A673 (cell line): ENCODE results near the gene WIPF3. TPM values are rescaled to one million over a fixed set of nuclear protein-coding genes. Genes with fewer than 3 reads are reported as not detected.

Source experiments
- BruUV-seq: library from RNA; stranded (reverse); fragments of 400-500 nt; replicated peaks from 2 replicates; lab custom pipeline; 2021; lab: Mats Ljungman, UMichigan
- CTCF ChIA-PET: fragments of 300-600 bp; sonication (Branson Sonifier 250); formaldehyde crosslinking; loops from one replicate; lab custom pipeline; 2022; ENCODE audit warnings: antibody characterized with exemption; lab: Charles Lee
- POLR2A ChIA-PET: fragments of 300-600 bp; sonication (Branson Sonifier 250); formaldehyde crosslinking; loops from one replicate; lab custom pipeline; 2022; ENCODE audit warnings: antibody characterized with exemption; ENCODE audit not compliant: low non-redundant PET; lab: Charles Lee
- DNase-seq: peaks from one replicate; pipeline ENCODE4 v3.0.0-alpha.2; 2015; ENCODE audit warnings: low spot score
- H3K27ac ChIP-seq: fragments of 200-600 bp; sonication (generic); 2 replicates; pipeline ENCODE4 v1.5.1; 2016; ENCODE audit warnings: mixed run types, low read depth, mild to moderate bottlenecking, mixed read lengths, antibody characterized with exemption, low read length; ENCODE audit not compliant: poor library complexity, severe bottlenecking
- H3K27me3 ChIP-seq: fragments of 200-600 bp; sonication (generic); replicated peaks from 2 replicates; pipeline ENCODE4 v1.6.1; 2017; ENCODE audit warnings: mixed run types, low read depth, mild to moderate bottlenecking, mixed read lengths, antibody characterized with exemption, low read length; ENCODE audit not compliant: insufficient read depth, poor library complexity
- H3K36me3 ChIP-seq: fragments of 200-600 bp; sonication (generic); 2 replicates; pipeline ENCODE4 v1.6.1; 2016; ENCODE audit warnings: mixed run types, mild to moderate bottlenecking, mixed read lengths, antibody characterized with exemption, low read length; ENCODE audit not compliant: insufficient read depth, poor library complexity, severe bottlenecking
- H3K4me1 ChIP-seq: fragments of 200-600 bp; sonication (generic); 2 replicates; pipeline ENCODE4 v1.6.1; 2017; ENCODE audit warnings: mixed run types, mild to moderate bottlenecking, mixed read lengths, antibody characterized with exemption, low read length; ENCODE audit not compliant: insufficient read depth, poor library complexity, severe bottlenecking
- H3K4me3 ChIP-seq: fragments of 200-600 bp; sonication (generic); 2 replicates; pipeline ENCODE4 v1.5.1; 2016; ENCODE audit warnings: low read depth, mixed run types, mild to moderate bottlenecking, mixed read lengths, low read length; ENCODE audit not compliant: poor library complexity, severe bottlenecking
- H3K9me3 ChIP-seq: fragments of 200-600 bp; sonication (generic); 2 replicates; pipeline ENCODE4 v1.6.1; 2016; ENCODE audit warnings: mixed run types, low read depth, mild to moderate bottlenecking, mixed read lengths, antibody characterized with exemption, low read length; ENCODE audit not compliant: poor library complexity, severe bottlenecking
- EZH2 ChIP-seq: fragments of 200-600 bp; sonication (generic); IDR thresholded peaks from 2 replicates; pipeline ENCODE4 v1.6.1; 2017; ENCODE audit warnings: borderline replicate concordance, low read depth, mild to moderate bottlenecking, mixed read lengths, antibody characterized with exemption, low read length; ENCODE audit not compliant: poor library complexity, severe bottlenecking
- intact Hi-C: fragments of 100-400 bp; cut with micrococcal nuclease; formaldehyde crosslinking; loops from one replicate; pipeline ENCODE4 v1.10.0; 2022; ENCODE audit not compliant: unreplicated experiment
- total RNA-seq: library from RNA; stranded (reverse); gene quantifications from 2 replicates; pipeline ENCODE4 v1.2.3, GENCODE V29; 2021
- TF ChIP-seq, protein P1 (sequence below): fragments of 300-800, 200-600 bp; sonication (generic); conservative IDR thresholded peaks from 2 replicates; pipeline ENCODE4 v1.5.1; 2017; ENCODE audit warnings: low read depth, mild to moderate bottlenecking, antibody characterized with exemption, low read length, moderate library complexity, mixed read lengths

Gene WIPF3
- total RNA-seq, 1 experiment from 2014 or later: 0.21 TPM

DNA sequence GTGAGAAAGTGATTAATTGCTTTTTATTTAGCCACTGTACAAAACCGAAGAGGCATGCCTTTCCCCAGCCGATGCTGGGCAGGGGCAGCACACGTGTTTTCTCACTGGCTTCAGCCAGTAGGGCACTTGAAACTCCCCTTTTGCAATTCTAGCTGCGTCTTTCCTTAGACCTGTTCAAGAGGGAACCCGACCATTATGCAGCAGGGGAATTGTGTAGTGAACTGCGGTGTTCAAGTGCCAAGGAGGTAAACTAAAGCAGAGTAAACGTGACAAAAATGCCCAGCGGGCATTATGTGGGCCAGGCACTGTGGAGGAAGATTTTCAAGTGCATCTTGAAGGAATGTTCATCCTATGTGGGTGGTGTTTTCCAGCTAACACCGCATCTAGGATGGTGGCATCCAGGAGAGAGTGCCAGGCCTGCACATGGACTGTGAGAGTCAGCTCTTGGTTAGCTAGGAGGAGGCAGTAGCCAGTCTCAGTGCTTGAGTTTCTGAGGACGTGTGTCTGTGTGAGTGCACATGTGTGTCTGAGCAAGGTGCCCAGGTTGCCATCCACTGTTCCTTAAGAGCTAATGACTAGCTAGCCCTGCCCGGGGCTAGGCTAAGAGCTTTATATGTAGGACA, 3.3 kb downstream of the WIPF3 start:
- H3K4me1 ChIP-seq: no peaks in the 10 kb centered on the region
- TF ChIP-seq, protein P1, sequence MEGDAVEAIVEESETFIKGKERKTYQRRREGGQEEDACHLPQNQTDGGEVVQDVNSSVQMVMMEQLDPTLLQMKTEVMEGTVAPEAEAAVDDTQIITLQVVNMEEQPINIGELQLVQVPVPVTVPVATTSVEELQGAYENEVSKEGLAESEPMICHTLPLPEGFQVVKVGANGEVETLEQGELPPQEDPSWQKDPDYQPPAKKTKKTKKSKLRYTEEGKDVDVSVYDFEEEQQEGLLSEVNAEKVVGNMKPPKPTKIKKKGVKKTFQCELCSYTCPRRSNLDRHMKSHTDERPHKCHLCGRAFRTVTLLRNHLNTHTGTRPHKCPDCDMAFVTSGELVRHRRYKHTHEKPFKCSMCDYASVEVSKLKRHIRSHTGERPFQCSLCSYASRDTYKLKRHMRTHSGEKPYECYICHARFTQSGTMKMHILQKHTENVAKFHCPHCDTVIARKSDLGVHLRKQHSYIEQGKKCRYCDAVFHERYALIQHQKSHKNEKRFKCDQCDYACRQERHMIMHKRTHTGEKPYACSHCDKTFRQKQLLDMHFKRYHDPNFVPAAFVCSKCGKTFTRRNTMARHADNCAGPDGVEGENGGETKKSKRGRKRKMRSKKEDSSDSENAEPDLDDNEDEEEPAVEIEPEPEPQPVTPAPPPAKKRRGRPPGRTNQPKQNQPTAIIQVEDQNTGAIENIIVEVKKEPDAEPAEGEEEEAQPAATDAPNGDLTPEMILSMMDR: no peak
- TF ChIP-seq EZH2: no peak
- H3K9me3 ChIP-seq: no peaks in the 10 kb centered on the region
- CTCF ChIA-PET: no interaction called here
- POLR2A ChIA-PET: no interaction called here
- BruUV-seq: no TSS peak
- no peaks in the 10 kb centered on the region for H3K36me3 ChIP-seq
- no peak for DNase-seq
- H3K4me3 ChIP-seq: no peak overlapping the region
- intact Hi-C loops: no loop called here
- no peak overlapping the region for H3K27ac ChIP-seq
- peaks cover 85% of the 10 kb centered on the region for H3K27me3 ChIP-seq

DNA sequence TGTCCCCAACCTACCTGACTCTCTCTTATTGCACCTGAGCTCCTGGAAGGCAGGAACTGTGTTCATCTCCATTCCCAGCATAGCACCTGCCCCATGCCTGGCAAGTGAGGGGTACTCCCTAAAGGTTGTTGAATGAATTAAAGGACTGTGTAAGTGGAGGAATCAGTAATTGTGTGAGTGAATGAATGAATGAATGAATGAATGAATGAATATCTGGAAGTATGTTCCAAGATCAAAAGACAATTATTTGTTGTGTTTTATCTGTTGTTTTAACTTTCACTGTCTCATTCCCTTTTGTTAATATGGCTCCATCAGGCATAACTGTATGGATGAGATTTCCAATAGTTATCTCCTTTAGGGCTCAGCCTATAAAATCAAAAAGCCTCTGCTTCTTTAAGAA, 4.0 kb downstream of the WIPF3 start:
- no peak for TF ChIP-seq EZH2
- TF ChIP-seq, protein P1: no peak
- Histone ChIP-seq H3K9me3 (no peaks in the 10 kb centered on the region), H3K4me1 (no peaks in the 10 kb centered on the region), H3K27ac (no peak overlapping the region), H3K27me3 (peaks cover 85% of the 10 kb centered on the region), H3K36me3 (no peaks in the 10 kb centered on the region), H3K4me3 (no peak overlapping the region)
- DNase-seq: no peak
- intact Hi-C loops: no loop called here
- no TSS peak for BruUV-seq
- ChIA-PET POLR2A (no interaction called here), CTCF (no interaction called here)

DNA sequence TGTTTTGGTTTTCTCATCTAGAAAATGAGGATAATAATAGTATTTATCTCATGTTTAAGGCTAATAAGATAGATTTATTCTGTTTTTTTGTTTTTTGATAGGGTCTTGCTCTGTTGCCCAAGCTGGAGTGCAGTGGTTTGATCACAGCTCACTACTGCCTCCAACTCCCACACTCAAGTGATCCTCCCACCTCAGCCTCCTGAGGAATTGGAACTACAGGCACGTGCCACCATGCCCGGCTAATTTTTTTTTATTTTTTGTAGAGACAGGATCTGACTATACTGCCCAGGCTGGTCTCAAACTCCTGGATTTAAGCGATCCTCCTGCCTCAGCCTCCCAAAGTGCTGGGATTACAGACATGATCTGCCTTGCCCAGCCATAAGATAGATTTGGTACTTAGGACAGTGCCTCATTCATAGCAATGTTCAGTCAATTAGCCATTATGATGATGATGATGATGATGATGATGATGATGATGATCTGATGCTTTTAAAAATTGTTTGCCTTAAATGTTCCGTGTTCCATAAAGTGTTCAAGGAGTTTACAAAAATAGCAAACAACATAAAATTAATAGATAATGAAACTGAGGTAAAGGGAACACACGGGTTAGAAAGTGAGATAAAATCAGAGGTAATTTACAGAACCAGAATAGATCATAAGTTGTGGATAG, 4.6 kb downstream of the WIPF3 start:
- H3K4me3 ChIP-seq: no peak overlapping the region
- BruUV-seq: no TSS peak
- ChIA-PET POLR2A (no interaction called here), CTCF (no interaction called here)
- H3K27me3 ChIP-seq: peaks cover 80% of the 10 kb centered on the region
- intact Hi-C loops: no loop called here
- TF ChIP-seq EZH2: no peak
- TF ChIP-seq, protein P1: no peak
- H3K4me1 ChIP-seq: no peaks in the 10 kb centered on the region
- no peaks in the 10 kb centered on the region for H3K36me3 ChIP-seq
- no peaks in the 10 kb centered on the region for H3K9me3 ChIP-seq
- DNase-seq: no peak
- no peak overlapping the region for H3K27ac ChIP-seq
